Progenitor cell of endocrine pancreas (in vitro differentiated cells): ENCODE data around the gene NSL1. TPM values are rescaled to one million over a fixed set of nuclear protein-coding genes. Genes with fewer than 3 reads are reported as not detected.

Experiments used
- DNase-seq: peaks from one replicate; pipeline ENCODE4 v3.0.0; 2021; ENCODE audit warnings: low spot score; ENCODE audit not compliant: unreplicated experiment
- H3K27ac Mint-ChIP-seq: 2 replicates; pipeline ENCODE4 v1.8.0; 2021; ENCODE audit warnings: mild to moderate bottlenecking, moderate library complexity, mixed read lengths
- H3K27me3 Mint-ChIP-seq: 2 replicates; pipeline ENCODE4 v1.8.0; 2021; ENCODE audit warnings: mixed read lengths
- H3K36me3 Mint-ChIP-seq: 2 replicates; pipeline ENCODE4 v1.8.0; 2022; ENCODE audit warnings: mixed read lengths; ENCODE audit not compliant: insufficient read depth
- H3K4me1 Mint-ChIP-seq: 2 replicates; pipeline ENCODE4 v1.8.0; 2021; ENCODE audit warnings: low read depth, mixed read lengths
- H3K4me3 Mint-ChIP-seq: 2 replicates; pipeline ENCODE4 v1.8.0; 2021; ENCODE audit warnings: low read depth, mild to moderate bottlenecking, moderate library complexity, mixed read lengths
- H3K9me3 Mint-ChIP-seq: 2 replicates; pipeline ENCODE4 v1.8.0; 2021; ENCODE audit warnings: low read depth, mixed read lengths
- total RNA-seq: library from RNA; stranded (reverse); gene quantifications from 2 replicates; pipeline ENCODE4 v1.2.1, GENCODE V29; 2021
- TF ChIP-seq, protein P1 (sequence below): fragments of 200-600 bp; sonication (generic); IDR thresholded peaks from one replicate; pipeline ENCODE4 v1.5.0; 2021; ENCODE audit warnings: antibody characterized with exemption, mild to moderate bottlenecking; ENCODE audit not compliant: unreplicated experiment

The NSL1 gene
- total RNA-seq, 1 donor from 2014 or later, result 41.1 TPM

DNA sequence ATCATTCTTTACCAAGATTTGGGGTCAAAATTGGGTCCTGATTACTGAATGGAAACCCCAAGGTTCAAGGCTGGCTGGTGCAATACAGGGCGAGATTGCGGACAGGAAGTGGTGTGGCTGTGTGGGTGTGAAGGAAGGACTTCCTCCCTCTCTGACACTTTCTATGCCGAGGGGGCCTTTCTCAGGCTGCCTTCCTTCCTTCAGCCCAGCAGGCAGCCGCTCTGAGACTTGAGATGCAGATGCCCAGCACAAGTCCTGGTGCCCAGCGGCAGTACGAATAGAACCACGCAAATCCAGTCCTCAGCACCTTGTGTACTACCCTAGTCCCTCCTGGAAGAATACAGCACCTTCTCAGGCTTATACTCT, 108.2 kb downstream of the NSL1 start:
- no peak overlapping the region for H3K4me3 Mint-ChIP-seq
- H3K36me3 Mint-ChIP-seq, result no peaks in the 10 kb centered on the region
- peaks cover 32% of the 10 kb centered on the region for H3K27me3 Mint-ChIP-seq
- DNase-seq, result no peak
- no peak overlapping the region for H3K27ac Mint-ChIP-seq
- TF ChIP-seq, protein P1, sequence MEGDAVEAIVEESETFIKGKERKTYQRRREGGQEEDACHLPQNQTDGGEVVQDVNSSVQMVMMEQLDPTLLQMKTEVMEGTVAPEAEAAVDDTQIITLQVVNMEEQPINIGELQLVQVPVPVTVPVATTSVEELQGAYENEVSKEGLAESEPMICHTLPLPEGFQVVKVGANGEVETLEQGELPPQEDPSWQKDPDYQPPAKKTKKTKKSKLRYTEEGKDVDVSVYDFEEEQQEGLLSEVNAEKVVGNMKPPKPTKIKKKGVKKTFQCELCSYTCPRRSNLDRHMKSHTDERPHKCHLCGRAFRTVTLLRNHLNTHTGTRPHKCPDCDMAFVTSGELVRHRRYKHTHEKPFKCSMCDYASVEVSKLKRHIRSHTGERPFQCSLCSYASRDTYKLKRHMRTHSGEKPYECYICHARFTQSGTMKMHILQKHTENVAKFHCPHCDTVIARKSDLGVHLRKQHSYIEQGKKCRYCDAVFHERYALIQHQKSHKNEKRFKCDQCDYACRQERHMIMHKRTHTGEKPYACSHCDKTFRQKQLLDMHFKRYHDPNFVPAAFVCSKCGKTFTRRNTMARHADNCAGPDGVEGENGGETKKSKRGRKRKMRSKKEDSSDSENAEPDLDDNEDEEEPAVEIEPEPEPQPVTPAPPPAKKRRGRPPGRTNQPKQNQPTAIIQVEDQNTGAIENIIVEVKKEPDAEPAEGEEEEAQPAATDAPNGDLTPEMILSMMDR, result no peak
- peaks cover 14% of the 10 kb centered on the region for H3K4me1 Mint-ChIP-seq
- H3K9me3 Mint-ChIP-seq, result no peaks in the 10 kb centered on the region

DNA sequence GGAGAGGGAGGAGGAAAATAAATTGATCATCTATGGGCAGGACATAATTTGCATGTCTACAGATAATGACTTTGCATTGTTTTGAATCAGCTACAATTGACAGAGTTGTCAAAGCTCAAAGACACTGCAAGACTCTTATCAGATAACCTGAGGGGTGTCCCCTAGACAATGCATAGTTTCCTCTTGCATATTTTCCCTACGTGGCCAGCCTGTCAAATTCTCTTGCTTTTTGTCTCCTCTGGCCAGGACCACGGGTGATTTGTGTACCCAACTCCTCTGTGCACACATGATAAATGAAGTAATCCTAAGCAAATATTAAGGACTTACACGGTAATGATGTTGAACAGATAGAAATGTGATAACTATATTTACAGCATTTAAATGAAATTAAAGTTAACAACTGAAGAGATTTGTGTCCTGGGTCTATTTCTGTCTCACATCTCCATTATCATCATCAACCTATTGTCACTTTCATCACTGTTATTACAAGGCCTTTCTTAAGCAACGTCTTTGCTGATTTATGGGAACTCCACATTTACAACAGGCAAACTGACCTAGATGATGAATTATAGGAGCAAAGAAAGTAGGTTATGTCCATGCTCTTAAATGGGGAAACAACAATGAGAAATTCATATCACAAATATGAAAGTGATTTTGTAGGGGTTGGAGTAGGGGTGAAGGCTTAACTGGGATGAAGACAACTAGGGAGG, 110.7 kb downstream of the NSL1 start:
- Mint-ChIP-seq H3K4me1 (peaks cover 14% of the 10 kb centered on the region), H3K36me3 (no peaks in the 10 kb centered on the region), H3K27ac (no peak overlapping the region), H3K4me3 (no peak overlapping the region), H3K9me3 (no peaks in the 10 kb centered on the region), H3K27me3 (peaks cover 35% of the 10 kb centered on the region)
- no peak for DNase-seq
- TF ChIP-seq, protein P1, result no peak

DNA sequence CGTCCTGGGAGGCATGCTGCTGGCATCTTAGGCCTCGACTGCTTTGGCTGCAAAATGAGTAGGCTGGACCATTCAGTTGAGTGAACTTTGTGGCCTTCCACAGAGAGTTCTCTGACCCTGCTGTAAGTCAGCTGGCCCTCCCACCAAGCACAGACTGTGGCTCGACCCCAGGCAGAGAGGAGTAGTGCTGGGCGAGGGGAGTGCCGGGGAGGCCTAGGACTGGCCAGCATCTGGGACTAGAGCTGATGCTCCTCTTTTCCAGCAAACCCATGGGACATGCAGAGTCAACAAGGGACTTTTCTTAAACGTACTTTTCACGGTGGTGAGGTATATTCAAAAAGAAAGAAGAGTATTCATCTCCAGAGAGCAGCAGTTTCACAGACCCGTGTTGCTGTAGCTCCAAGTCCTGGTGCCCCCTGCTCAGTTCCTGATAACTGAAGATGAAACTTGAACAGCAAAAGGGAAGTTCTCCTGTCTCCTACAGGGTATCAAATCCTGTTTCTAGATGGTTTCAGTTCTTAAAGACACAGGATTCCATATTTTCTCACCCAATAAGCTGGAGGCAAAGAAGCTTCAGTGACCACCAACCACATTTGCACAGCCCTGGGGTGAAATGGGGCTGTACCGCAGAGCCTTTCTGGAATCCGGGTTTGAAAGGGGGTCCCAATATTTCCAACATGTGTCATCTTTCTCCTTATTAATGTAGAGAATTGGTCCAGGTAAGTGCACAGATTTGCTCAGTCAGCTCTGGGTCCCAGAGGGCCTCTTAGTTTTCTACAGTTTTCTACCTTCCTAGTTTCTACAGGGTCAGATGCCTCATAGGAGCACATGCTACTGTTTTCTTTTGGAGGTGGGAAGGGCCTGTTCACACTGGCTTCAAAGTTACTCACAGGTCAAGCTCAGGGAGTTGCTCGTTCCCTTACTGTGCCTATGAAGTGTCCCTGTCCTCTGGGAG, 112.8 kb downstream of the NSL1 start:
- Mint-ChIP-seq H3K4me3 (no peak overlapping the region), H3K27ac (no peak overlapping the region), H3K9me3 (no peaks in the 10 kb centered on the region), H3K36me3 (no peaks in the 10 kb centered on the region), H3K27me3 (peaks cover 15% of the 10 kb centered on the region), H3K4me1 (peaks cover 10% of the 10 kb centered on the region)
- no peak for DNase-seq
- TF ChIP-seq, protein P1, result no peak

DNA sequence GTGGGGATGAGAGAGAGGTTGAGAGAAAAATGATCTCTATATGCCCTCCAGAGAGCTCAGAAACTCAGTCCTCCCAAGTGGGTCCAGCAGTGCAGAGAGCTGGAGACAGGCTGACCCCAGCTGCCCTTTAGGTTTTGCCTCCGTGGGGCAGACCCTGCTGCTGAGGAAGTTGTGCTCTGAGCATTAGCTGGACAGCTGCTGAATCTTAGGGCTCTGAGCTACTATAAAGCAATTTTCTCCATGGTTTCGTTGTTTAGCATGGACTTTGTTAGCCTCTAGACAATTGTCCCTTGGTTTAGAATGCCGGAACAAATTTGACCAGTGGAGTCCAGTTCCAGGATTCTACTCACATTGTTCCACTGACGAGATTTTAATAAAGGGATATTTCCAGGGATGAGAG, 114.0 kb downstream of the NSL1 start:
- TF ChIP-seq, protein P1, result no peak
- Mint-ChIP-seq H3K4me3 (no peak overlapping the region), H3K4me1 (peaks cover 10% of the 10 kb centered on the region), H3K9me3 (no peaks in the 10 kb centered on the region), H3K36me3 (no peaks in the 10 kb centered on the region), H3K27ac (no peak overlapping the region), H3K27me3 (peaks cover 21% of the 10 kb centered on the region)
- DNase-seq, result no peak

DNA sequence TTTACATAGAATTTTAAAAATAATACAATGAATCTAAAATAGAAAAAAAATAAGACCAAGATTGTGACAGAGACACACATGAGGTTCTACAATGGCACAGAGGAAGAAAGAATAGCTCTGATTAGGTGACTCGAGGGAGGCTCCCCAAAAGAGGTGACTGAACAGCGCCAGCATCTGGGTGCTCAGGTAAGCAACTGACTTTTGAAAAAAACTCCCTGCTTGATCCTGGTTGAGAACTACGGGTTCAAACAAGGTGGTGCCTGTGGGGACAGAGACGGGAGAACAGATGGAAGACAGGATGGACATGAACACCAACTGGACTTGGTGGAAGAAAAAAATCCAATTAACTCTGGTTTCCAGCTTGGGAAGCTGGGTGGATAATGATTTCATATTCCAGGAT, 114.4 kb downstream of the NSL1 start:
- DNase-seq, result no peak
- H3K36me3 Mint-ChIP-seq, result no peaks in the 10 kb centered on the region
- no peaks in the 10 kb centered on the region for H3K9me3 Mint-ChIP-seq
- no peak overlapping the region for H3K4me3 Mint-ChIP-seq
- TF ChIP-seq, protein P1, result no peak
- no peak overlapping the region for H3K27ac Mint-ChIP-seq
- peaks cover 24% of the 10 kb centered on the region for H3K27me3 Mint-ChIP-seq
- peaks cover 10% of the 10 kb centered on the region for H3K4me1 Mint-ChIP-seq
